ENCODE measurements around the gene CHRNA4. TPM values are rescaled to one million over a fixed set of nuclear protein-coding genes. Genes with fewer than 3 reads are reported as not detected.

Gene CHRNA4
- total and polyA plus RNA-seq, 2 donors (not counting 1 experiment from before 2014, with no cell fraction given) = not detected

DNA sequence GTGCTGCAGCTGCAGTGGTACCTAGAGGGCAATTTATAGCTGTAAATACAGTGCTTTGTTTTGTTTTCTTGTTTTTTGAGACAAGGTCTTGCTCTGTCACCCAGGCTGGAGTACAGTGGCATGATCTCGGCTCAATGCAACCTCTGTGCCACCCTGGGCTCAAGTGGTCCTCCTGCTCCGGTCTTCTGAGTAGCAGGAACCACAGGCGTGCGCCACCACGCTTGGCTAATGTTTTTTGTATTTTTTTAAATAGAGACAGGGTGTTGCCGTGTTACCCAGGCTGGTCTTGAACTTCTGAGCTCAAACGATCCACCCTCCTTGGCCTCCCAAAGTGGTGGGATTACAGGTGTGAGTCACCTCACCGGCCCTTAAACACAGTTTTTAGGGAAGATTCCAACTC is 26.8 kb downstream of the CHRNA4 start:
- no peak for DNase-seq (ENCODE audit: low read depth in 2 of 2)
- Histone ChIP-seq H3K27ac (ENCODE audit: insufficient read depth, low read length) (no peak overlapping the region), H3K36me3 (ENCODE audit: control insufficient read depth, insufficient read depth, low read length) (no peaks in the 10 kb centered on the region), H2AFZ (ENCODE audit: low read length) (no peak overlapping the region), H3K27me3 (ENCODE audit: control insufficient read depth, insufficient read depth, low read length) (no peaks in the 10 kb centered on the region), H3K4me2 (ENCODE audit: extremely low read depth, insufficient read depth, low read length) (no peak overlapping the region), H3K9ac (ENCODE audit: insufficient read depth, low read length) (no peak overlapping the region), H3K79me2 (ENCODE audit: control insufficient read depth, insufficient read depth, low read length) (no peaks in the 10 kb centered on the region), H3K9me3 (ENCODE audit: control insufficient read depth, insufficient read depth, low read depth, low read length) (no peaks in the 10 kb centered on the region), H3K4me3 (replicated peaks in 1 of 4; ENCODE audit: control extremely low read depth in 1 of 4, insufficient read depth in 1 of 4, low read depth in 3 of 4, low read length in 4 of 4) (no peak overlapping the region), H4K20me1 (ENCODE audit: control insufficient read depth, extremely low read depth, insufficient read depth, low read length) (no peaks in the 10 kb centered on the region), H3K4me1 (ENCODE audit: control insufficient read depth, extremely low read depth, insufficient read depth, low read length) (no peaks in the 10 kb centered on the region)
- TF ChIP-seq, protein P1, sequence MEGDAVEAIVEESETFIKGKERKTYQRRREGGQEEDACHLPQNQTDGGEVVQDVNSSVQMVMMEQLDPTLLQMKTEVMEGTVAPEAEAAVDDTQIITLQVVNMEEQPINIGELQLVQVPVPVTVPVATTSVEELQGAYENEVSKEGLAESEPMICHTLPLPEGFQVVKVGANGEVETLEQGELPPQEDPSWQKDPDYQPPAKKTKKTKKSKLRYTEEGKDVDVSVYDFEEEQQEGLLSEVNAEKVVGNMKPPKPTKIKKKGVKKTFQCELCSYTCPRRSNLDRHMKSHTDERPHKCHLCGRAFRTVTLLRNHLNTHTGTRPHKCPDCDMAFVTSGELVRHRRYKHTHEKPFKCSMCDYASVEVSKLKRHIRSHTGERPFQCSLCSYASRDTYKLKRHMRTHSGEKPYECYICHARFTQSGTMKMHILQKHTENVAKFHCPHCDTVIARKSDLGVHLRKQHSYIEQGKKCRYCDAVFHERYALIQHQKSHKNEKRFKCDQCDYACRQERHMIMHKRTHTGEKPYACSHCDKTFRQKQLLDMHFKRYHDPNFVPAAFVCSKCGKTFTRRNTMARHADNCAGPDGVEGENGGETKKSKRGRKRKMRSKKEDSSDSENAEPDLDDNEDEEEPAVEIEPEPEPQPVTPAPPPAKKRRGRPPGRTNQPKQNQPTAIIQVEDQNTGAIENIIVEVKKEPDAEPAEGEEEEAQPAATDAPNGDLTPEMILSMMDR (conservative IDR thresholded peaks at IDR 0.05 in 1 of 2, IDR thresholded peaks at IDR 0.05 in 1 of 2; ENCODE audit: low read depth in 1 of 2, low read length in 2 of 2) = no peak
- TF ChIP-seq EZH2 (IDR thresholded peaks at IDR 0.05; ENCODE audit: low read length, missing control alignments) = no peak

GRCh38 chr20:63333241-63333836 is 27.8 kb downstream of the CHRNA4 start:
- H3K27ac ChIP-seq (ENCODE audit: insufficient read depth, low read length) = no peak overlapping the region
- H3K9me3 ChIP-seq (ENCODE audit: control insufficient read depth, insufficient read depth, low read depth, low read length) = no peaks in the 10 kb centered on the region
- no peaks in the 10 kb centered on the region for H3K4me1 ChIP-seq (ENCODE audit: control insufficient read depth, extremely low read depth, insufficient read depth, low read length)
- no peaks in the 10 kb centered on the region for H3K27me3 ChIP-seq (ENCODE audit: control insufficient read depth, insufficient read depth, low read length)
- TF ChIP-seq, protein P1 (conservative IDR thresholded peaks at IDR 0.05 in 1 of 2, IDR thresholded peaks at IDR 0.05 in 1 of 2; ENCODE audit: low read depth in 1 of 2, low read length in 2 of 2) = no peak
- no peak for TF ChIP-seq EZH2 (IDR thresholded peaks at IDR 0.05; ENCODE audit: low read length, missing control alignments)
- no peak overlapping the region for H2AFZ ChIP-seq (ENCODE audit: low read length)
- H3K79me2 ChIP-seq (ENCODE audit: control insufficient read depth, insufficient read depth, low read length) = no peaks in the 10 kb centered on the region
- H3K9ac ChIP-seq (ENCODE audit: insufficient read depth, low read length) = no peak overlapping the region
- H3K4me2 ChIP-seq (ENCODE audit: extremely low read depth, insufficient read depth, low read length) = no peak overlapping the region
- no peaks in the 10 kb centered on the region for H3K36me3 ChIP-seq (ENCODE audit: control insufficient read depth, insufficient read depth, low read length)
- no peak for DNase-seq (ENCODE audit: low read depth in 2 of 2)
- H3K4me3 ChIP-seq (replicated peaks in 1 of 4; ENCODE audit: control extremely low read depth in 1 of 4, insufficient read depth in 1 of 4, low read depth in 3 of 4, low read length in 4 of 4) = no peak overlapping the region
- H4K20me1 ChIP-seq (ENCODE audit: control insufficient read depth, extremely low read depth, insufficient read depth, low read length) = no peaks in the 10 kb centered on the region

- Histone ChIP-seq H3K4me3 (replicated peaks in 1 of 4; ENCODE audit: control extremely low read depth in 1 of 4, insufficient read depth in 1 of 4, low read depth in 3 of 4, low read length in 4 of 4) (no peak overlapping the region), H3K27me3 (ENCODE audit: control insufficient read depth, insufficient read depth, low read length) (no peaks in the 10 kb centered on the region), H3K4me1 (ENCODE audit: control insufficient read depth, extremely low read depth, insufficient read depth, low read length) (no peaks in the 10 kb centered on the region), H4K20me1 (ENCODE audit: control insufficient read depth, extremely low read depth, insufficient read depth, low read length) (no peaks in the 10 kb centered on the region), H3K27ac (ENCODE audit: insufficient read depth, low read length) (no peak overlapping the region), H2AFZ (ENCODE audit: low read length) (no peak overlapping the region), H3K9ac (ENCODE audit: insufficient read depth, low read length) (no peak overlapping the region), H3K36me3 (ENCODE audit: control insufficient read depth, insufficient read depth, low read length) (no peaks in the 10 kb centered on the region), H3K79me2 (ENCODE audit: control insufficient read depth, insufficient read depth, low read length) (no peaks in the 10 kb centered on the region), H3K9me3 (ENCODE audit: control insufficient read depth, insufficient read depth, low read depth, low read length) (no peaks in the 10 kb centered on the region), H3K4me2 (ENCODE audit: extremely low read depth, insufficient read depth, low read length) (no peak overlapping the region)
- DNase-seq (ENCODE audit: low read depth in 2 of 2) = no peak
- TF ChIP-seq, protein P1 (conservative IDR thresholded peaks at IDR 0.05 in 1 of 2, IDR thresholded peaks at IDR 0.05 in 1 of 2; ENCODE audit: low read depth in 1 of 2, low read length in 2 of 2) = no peak
- no peak for TF ChIP-seq EZH2 (IDR thresholded peaks at IDR 0.05; ENCODE audit: low read length, missing control alignments)
These were observed 28.5 kb downstream of the CHRNA4 start for GRCh38 chr20:63332488-63333240.

Data from fibroblast of lung (primary cell).